Peyer's patch (tissue), 4 donors: ENCODE results near the gene SLC6A3. TPM values are rescaled to one million over a fixed set of nuclear protein-coding genes. Genes with fewer than 3 reads are reported as not detected.

Experiments used
- DNase-seq, 3 donors: peaks; one replicate each; pipeline ENCODE4 v3.0.0-alpha.2; 2017 to 2019
- H3K27ac ChIP-seq, 4 donors: fragments of 200-600 bp; sonication (generic); one replicate each; pipeline ENCODE4 v1.5.1; 2016 to 2019
- H3K27me3 ChIP-seq, 2 donors: fragments of 200-600 bp; sonication (generic); one replicate each; pipeline ENCODE4 v1.5.1; 2019
- H3K36me3 ChIP-seq, 3 donors: fragments of 200-600 bp; sonication (generic); one replicate each; pipeline ENCODE4 v1.5.1; 2016 to 2019
- H3K4me1 ChIP-seq, 4 donors: fragments of 200-600 bp; sonication (generic); one replicate each; pipeline ENCODE4 v1.5.1; 2016 to 2019
- H3K4me3 ChIP-seq, 4 donors: fragments of 200-600 bp; sonication (generic); 1 replicate in 3 of 4; 2 replicates in 1 of 4; pipeline ENCODE4 v1.5.1; 2016 to 2019; ENCODE audit warnings: mild to moderate bottlenecking in 1 of 4
- H3K9me3 ChIP-seq, 4 donors: fragments of 200-600 bp; sonication (generic); one replicate each; pipeline ENCODE4 v1.5.1; 2016 to 2019; ENCODE audit warnings: mild to moderate bottlenecking in 1 of 4
- POLR2A ChIP-seq, 2 donors: fragments of 450-650 bp; IDR thresholded peaks; one replicate each; pipeline ENCODE4 v1.5.1; 2017; ENCODE audit warnings: antibody characterized with exemption in 2 of 2, mild to moderate bottlenecking in 2 of 2, moderate library complexity in 2 of 2
- total RNA-seq, 4 donors: library from RNA; depleted of rRNA; stranded (reverse); fragments of >200 nt; gene quantifications; one replicate each; pipeline ENCODE4 v1.1.0, GENCODE V29; 2016
- TF ChIP-seq, protein P1 (sequence below), 6 experiments: fragments of 450-650 bp in 4 of 6; fragments of 200-600 bp in 2 of 6; sonication (generic) in 1 of 6; IDR thresholded peaks; one replicate each; pipeline ENCODE4 v1.5.1; 2017 to 2019; ENCODE audit warnings: antibody characterized with exemption in 6 of 6, mild to moderate bottlenecking in 3 of 6, moderate library complexity in 1 of 6

Gene SLC6A3
- total RNA-seq, 4 donors from 2014 or later, result 0.40 to 0.70 TPM; not detected in 2

DNA sequence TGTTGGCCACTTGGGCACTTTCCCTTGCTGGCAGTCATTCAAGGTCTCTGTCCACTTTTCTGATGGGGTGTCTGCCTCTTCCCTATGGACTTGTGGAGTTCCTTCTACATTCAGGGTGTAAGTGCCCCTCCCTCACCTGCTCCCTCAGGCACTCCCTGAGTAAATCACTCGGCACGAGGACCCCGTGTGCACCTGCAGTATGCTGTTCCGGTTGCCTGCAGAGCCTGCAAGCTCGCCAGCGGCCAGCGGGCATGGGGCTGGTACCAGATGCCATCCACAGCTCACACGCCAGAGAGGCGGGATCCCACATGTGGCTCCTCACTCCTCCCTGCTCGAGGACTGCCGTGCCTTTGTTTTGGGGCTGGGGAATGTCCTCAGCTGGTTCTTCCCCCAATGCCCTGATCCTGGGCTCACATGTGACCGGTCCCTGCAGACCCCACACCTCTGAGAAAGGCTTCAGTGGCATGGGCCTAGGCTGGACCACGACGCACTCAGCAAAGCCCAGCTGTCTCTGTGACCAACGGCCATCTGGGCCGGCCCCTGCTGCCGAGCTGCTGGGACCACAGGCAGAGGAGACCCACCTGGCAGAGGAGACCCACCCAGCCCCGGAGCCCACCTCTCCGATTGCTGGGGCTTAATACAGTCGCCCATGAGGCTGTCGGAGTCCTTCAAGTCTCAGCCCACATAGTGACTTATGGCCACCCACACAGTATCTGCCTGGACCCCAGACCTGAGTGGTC lies 54.2 kb downstream of the SLC6A3 start:
- H3K27ac ChIP-seq, result no peak overlapping the region
- TF ChIP-seq, protein P1, sequence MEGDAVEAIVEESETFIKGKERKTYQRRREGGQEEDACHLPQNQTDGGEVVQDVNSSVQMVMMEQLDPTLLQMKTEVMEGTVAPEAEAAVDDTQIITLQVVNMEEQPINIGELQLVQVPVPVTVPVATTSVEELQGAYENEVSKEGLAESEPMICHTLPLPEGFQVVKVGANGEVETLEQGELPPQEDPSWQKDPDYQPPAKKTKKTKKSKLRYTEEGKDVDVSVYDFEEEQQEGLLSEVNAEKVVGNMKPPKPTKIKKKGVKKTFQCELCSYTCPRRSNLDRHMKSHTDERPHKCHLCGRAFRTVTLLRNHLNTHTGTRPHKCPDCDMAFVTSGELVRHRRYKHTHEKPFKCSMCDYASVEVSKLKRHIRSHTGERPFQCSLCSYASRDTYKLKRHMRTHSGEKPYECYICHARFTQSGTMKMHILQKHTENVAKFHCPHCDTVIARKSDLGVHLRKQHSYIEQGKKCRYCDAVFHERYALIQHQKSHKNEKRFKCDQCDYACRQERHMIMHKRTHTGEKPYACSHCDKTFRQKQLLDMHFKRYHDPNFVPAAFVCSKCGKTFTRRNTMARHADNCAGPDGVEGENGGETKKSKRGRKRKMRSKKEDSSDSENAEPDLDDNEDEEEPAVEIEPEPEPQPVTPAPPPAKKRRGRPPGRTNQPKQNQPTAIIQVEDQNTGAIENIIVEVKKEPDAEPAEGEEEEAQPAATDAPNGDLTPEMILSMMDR (IDR thresholded peaks at IDR 0.05), result no peak
- no peak for TF ChIP-seq POLR2A (IDR thresholded peaks at IDR 0.05)
- H3K4me3 ChIP-seq, result no peak overlapping the region
- no peaks in the 10 kb centered on the region for H3K27me3 ChIP-seq
- H3K36me3 ChIP-seq, result no peaks in the 10 kb centered on the region
- no peaks in the 10 kb centered on the region for H3K9me3 ChIP-seq
- peaks cover 0 to 10% (median 2%) of the 10 kb centered on the region in 4 donors for H3K4me1 ChIP-seq
- DNase-seq, result no peak

DNA sequence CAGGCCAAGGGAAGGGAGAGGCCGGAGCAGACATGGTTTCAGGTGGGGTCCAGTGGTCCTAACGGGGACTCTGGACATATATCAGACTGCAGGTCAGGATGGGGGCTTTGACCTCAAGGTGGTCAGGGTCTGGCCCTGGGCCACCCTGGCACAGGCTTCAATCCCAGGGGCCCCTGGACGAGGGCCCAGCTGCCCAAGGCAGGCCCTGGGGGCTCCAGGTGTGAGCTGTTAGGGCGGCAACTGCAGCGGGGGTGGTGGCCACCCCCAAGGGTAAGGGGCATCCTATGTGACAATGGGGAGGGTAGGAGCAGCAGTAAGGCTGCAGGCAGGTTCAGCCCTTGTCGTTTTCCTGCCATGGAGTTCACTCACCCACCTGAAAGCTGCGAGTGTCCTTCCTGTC lies 54.9 kb downstream of the SLC6A3 start:
- Histone ChIP-seq H3K4me3 (no peak overlapping the region), H3K9me3 (no peaks in the 10 kb centered on the region), H3K4me1 (peaks cover under 1 to 10% (median 4%) of the 10 kb centered on the region in 4 donors), H3K27me3 (no peaks in the 10 kb centered on the region), H3K27ac (no peak overlapping the region), H3K36me3 (no peaks in the 10 kb centered on the region)
- no peak for TF ChIP-seq POLR2A (IDR thresholded peaks at IDR 0.05)
- TF ChIP-seq, protein P1 (IDR thresholded peaks at IDR 0.05), result no peak
- no peak for DNase-seq

DNA sequence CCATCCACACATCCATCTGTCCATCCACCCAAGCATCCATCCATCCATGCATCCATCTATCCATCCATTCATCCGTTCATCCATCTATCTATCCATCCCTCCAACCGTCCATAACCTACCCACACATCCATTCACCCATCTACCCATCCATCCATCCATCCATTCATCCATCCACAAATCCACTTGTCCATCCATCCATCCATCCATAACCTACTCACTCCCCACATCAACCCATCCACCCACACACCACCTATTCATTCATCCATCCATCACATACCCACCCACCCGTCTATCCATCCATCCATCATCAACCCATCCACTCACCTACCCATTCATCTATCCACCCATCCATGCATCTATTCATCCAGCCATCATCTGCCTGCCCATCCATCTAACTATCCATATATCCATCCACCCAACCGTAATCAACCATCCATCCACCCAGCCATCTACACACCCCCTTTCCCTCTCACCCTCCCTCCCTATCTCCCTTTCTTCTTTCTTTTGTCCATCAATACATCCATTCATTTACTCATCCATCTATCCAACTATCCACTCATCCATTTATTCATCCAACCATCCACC lies 56.8 kb downstream of the SLC6A3 start:
- Histone ChIP-seq H3K36me3 (no peaks in the 10 kb centered on the region), H3K27ac (no peak overlapping the region), H3K9me3 (no peaks in the 10 kb centered on the region), H3K4me1 (peaks cover 3 to 10% (median 6%) of the 10 kb centered on the region in 4 donors), H3K27me3 (no peaks in the 10 kb centered on the region), H3K4me3 (no peak overlapping the region)
- DNase-seq, result no peak
- TF ChIP-seq, protein P1 (IDR thresholded peaks at IDR 0.05), result no peak
- no peak for TF ChIP-seq POLR2A (IDR thresholded peaks at IDR 0.05)

DNA sequence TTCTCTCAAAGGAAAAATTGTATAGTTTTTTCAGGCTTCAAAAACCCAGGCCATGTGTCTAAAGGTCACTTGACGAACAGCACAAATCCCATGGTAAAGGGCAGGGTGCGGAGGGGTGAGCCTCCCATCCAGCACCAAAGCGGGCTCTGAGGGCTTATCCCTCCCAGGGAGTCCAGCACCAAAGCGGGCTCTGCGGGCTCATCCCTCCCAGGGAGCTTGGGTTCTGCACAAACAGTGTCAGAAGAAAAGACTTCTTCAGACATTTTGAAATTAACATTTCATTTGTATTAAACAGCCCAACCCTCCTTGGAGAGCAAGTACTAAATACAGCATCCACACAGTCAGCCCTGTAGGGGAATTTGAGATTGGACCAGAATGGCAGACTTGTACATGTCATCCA lies 57.4 kb downstream of the SLC6A3 start:
- no peaks in the 10 kb centered on the region for H3K9me3 ChIP-seq
- TF ChIP-seq, protein P1 (IDR thresholded peaks at IDR 0.05), result no peak
- TF ChIP-seq POLR2A (IDR thresholded peaks at IDR 0.05), result no peak
- no peaks in the 10 kb centered on the region for H3K36me3 ChIP-seq
- no peaks in the 10 kb centered on the region for H3K27me3 ChIP-seq
- H3K4me3 ChIP-seq, result no peak overlapping the region
- H3K27ac ChIP-seq, result no peak overlapping the region
- peaks cover 3 to 10% (median 6%) of the 10 kb centered on the region in 4 donors for H3K4me1 ChIP-seq
- DNase-seq, result no peak

DNA sequence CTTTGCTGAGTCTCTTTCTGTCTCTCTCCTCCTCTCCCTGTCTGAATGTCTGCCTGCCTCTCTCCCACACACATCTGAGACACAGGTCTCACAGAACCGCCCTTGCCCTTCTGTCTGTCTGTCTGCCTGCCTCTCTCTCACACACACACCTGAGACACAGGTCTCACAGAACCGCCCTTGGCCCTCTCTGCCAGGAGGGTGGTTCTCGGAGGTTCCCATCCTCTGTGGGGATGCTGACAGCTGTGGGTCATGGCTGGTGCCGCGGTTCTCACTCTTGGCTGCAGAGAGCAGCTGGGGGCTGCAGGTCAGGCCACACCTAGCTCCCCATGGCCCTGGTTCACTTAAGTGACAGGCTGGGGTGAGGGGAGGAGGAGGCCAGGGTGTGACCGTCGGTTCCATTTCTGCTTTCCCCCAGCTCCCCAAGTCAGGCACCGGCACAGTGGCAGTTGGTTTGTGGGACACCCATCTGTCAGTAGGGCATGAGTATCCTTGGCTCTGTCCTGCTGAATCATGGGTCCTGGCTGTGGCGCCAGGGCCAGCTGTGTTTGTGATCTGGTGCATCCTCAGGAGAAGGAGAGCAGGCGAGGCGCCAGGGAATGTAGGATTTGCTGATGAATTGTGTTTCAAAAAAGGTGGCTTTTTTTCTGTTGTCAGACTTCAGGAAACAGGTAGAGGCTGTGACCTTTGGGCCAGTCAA lies 58.0 kb downstream of the SLC6A3 start:
- H3K9me3 ChIP-seq, result no peaks in the 10 kb centered on the region
- H3K4me3 ChIP-seq, result no peak overlapping the region
- TF ChIP-seq POLR2A (IDR thresholded peaks at IDR 0.05), result no peak
- TF ChIP-seq, protein P1 (IDR thresholded peaks at IDR 0.05), result no peak
- no peaks in the 10 kb centered on the region for H3K27me3 ChIP-seq
- peak overlapping the region in 3 of 4 donors; percentile 89 to 96 (median 96) for H3K27ac ChIP-seq
- no peak for DNase-seq
- H3K4me1 ChIP-seq, result peaks cover 3 to 10% (median 6%) of the 10 kb centered on the region in 4 donors
- no peaks in the 10 kb centered on the region for H3K36me3 ChIP-seq
